K562 (cell line): ENCODE data around the gene EVPL. TPM values are rescaled to one million over a fixed set of nuclear protein-coding genes. Genes with fewer than 3 reads are reported as not detected.

Source experiments
- BDP1 ChIP-seq: IDR thresholded peaks from 3 replicates; pipeline ENCODE4 v1.6.1; 2011; ENCODE audit not compliant: insufficient read length, insufficient read depth
- CREB3 ChIP-seq: fragments of 450-650 bp; conservative IDR thresholded peaks from 2 replicates; pipeline ENCODE4 v1.6.1; 2016; ENCODE audit warnings: missing genetic modification characterization, low read depth, mild to moderate bottlenecking, missing compliant biosample characterization, moderate library complexity
- DPF2 ChIP-seq: fragments of 450-650 bp; IDR thresholded peaks from 2 replicates; pipeline ENCODE4 v1.6.1; 2016
- E4F1 ChIP-seq: fragments of 250-450 bp; sonication (Bioruptor Pico); IDR thresholded peaks from 2 replicates; pipeline ENCODE4 v1.5.0; 2021; ENCODE audit warnings: mild to moderate bottlenecking, borderline replicate concordance
- ETS2 ChIP-seq: IDR thresholded peaks from 2 replicates; pipeline ENCODE4 v1.6.1; 2016; ENCODE audit warnings: borderline replicate concordance, missing genetic modification characterization, mild to moderate bottlenecking, moderate library complexity, missing compliant biosample characterization; ENCODE audit not compliant: poor library complexity, severe bottlenecking
- GATAD2A ChIP-seq: fragments of 450-650 bp; IDR thresholded peaks from 2 replicates; pipeline ENCODE4 v1.6.1; 2017
- HLTF ChIP-seq: fragments of 450-650 bp; IDR thresholded peaks from 2 replicates; pipeline ENCODE4 v1.6.1; 2016
- NFRKB ChIP-seq: fragments of 450-650 bp; IDR thresholded peaks from 2 replicates; pipeline ENCODE4 v1.6.1; 2016; ENCODE audit warnings: low read depth
- RAD51 ChIP-seq: fragments of 450-650 bp; IDR thresholded peaks from 2 replicates; pipeline ENCODE4 v1.7.1; 2016; ENCODE audit warnings: low read depth, mild to moderate bottlenecking, borderline replicate concordance
- RBM22 ChIP-seq: fragments of 200-400 bp; formaldehyde crosslinking; IDR thresholded peaks from 2 replicates; pipeline ENCODE4 v1.6.1; 2018; ENCODE audit warnings: low read length, low read depth; ENCODE audit not compliant: poor library complexity, severe bottlenecking
- RERE ChIP-seq: sonication (generic); formaldehyde crosslinking; IDR thresholded peaks from 2 replicates; pipeline ENCODE4 v1.8.0; 2023; ENCODE audit warnings: missing genetic modification reagents, mild to moderate bottlenecking, borderline replicate concordance
- TOE1 ChIP-seq, 2 experiments: fragments of 450-650 bp in 1 of 2; sonication (generic) in 1 of 2; formaldehyde crosslinking in 1 of 2; IDR thresholded peaks; 2 replicates each; pipeline versions ENCODE4 v1.7.1 to v1.8.0; 2016 to 2022; ENCODE audit warnings: borderline replicate concordance in 2 of 2, mild to moderate bottlenecking in 2 of 2, antibody characterized with exemption in 1 of 2, inconsistent platforms in 1 of 2, low read depth in 1 of 2, missing genetic modification reagents in 1 of 2, moderate library complexity in 1 of 2
- VEZF1 ChIP-seq: fragments of 200-800 bp; sonication (Bioruptor generic); IDR thresholded peaks from 2 replicates; pipeline ENCODE4 v1.6.1; 2017; ENCODE audit warnings: missing genetic modification characterization, missing compliant biosample characterization
- ZNF12 ChIP-seq: sonication (generic); formaldehyde crosslinking; IDR thresholded peaks from 2 replicates; pipeline ENCODE4 v1.4.0; 2020; ENCODE audit warnings: mild to moderate bottlenecking, missing genetic modification reagents
- ZNF311 ChIP-seq: fragments of 250-450 bp; sonication (Bioruptor Pico); IDR thresholded peaks from 2 replicates; pipeline ENCODE4 v1.4.0; 2020; ENCODE audit warnings: mild to moderate bottlenecking, moderate library complexity
- ZNF778 ChIP-seq: fragments of 450-650 bp; formaldehyde crosslinking; IDR thresholded peaks from 2 replicates; pipeline ENCODE4 v1.4.0; 2020; ENCODE audit warnings: mild to moderate bottlenecking, moderate library complexity
- polyA plus RNA-seq, 8 experiments: library from polyadenylated mRNA; depleted of rRNA in 4 of 8; stranded (reverse) in 5 of 8; unstranded in 3 of 8; fragments of >200 nt; fragmentation: Nextera tagmentation in 2 of 8; fragmentation: Illumina TruSeq in 1 of 8; extraction: Ambion mirVana in 2 of 8; extraction: Trizol in 1 of 8; gene quantifications; 2 replicates each; pipeline versions ENCODE4 v1.2.1 to v1.2.3, GENCODE V29; 2011 to 2014; ENCODE audit warnings: inconsistent platforms in 1 of 8, missing spikeins in 1 of 8
- total RNA-seq, 7 experiments: library from RNA; depleted of rRNA in 6 of 7; stranded (reverse); fragments of >200 nt in 6 of 7; fragmentation: Illumina TruSeq in 2 of 7; extraction: Trizol in 2 of 7; gene quantifications; 2 replicates each; pipeline versions ENCODE4 v1.2.1 to v1.2.3, GENCODE V29; 2011 to 2021; ENCODE audit warnings: low replicate concordance in 1 of 7

The EVPL gene
- total and polyA plus RNA-seq, 9 of the 15 experiments (the other 6 are each of a cell fraction or from before 2014, with no cell fraction given), result 0.08 to 0.18 (median 0.16) TPM; not detected in 5

- TF ChIP-seq HLTF (no peak), RERE (CRISPR knock-in tag) (no peak), E4F1 (no peak), GATAD2A (no peak), ETS2 (tag) (no peak), RBM22 (no peak), BDP1 (no peak), TOE1 (IDR thresholded peaks at IDR 0.05; ENCODE audit: borderline replicate concordance) (peak; percentile 100), TOE1 (CRISPR knock-in tag; IDR thresholded peaks at IDR 0.05; ENCODE audit: borderline replicate concordance, low read depth) (0 out of 2 replicates have a peak, but pooled peaks have one; percentile 73), NFRKB (no peak; the same call in 1 of the 2 replicates), DPF2 (0 out of 2 replicates have a peak, but pooled peaks have one; percentile 28), CREB3 (tag) (no peak), VEZF1 (CRISPR knock-in tag) (peak; percentile 98), ZNF311 (CRISPR knock-in tag) (no peak), ZNF12 (peak; percentile 40; the same call in 1 of the 2 replicates), RAD51 (peak; percentile 100), ZNF778 (CRISPR knock-in tag) (no peak)
These were observed 48.0 kb downstream of the EVPL start, which contains the start of the genes ACOX1 and TEN1 (continued) for GRCh38 chr17:75978938-75979704.
